ENCODE results near the gene FBN1. TPM values are rescaled to one million over a fixed set of nuclear protein-coding genes. Genes with fewer than 3 reads are reported as not detected.
A peak's percentile ranks its signal among the peaks of the same experiment; 100 is the strongest.

Gene FBN1
- total RNA-seq, 1 experiment from 2014 or later, result 18.1 TPM

GRCh38 chr15:48652510-48653076 is 7.1 kb upstream of the FBN1 start:
- no peak for DNase-seq (ENCODE audit: low spot score)

GRCh38 chr15:48650931-48651330 is 5.4 kb upstream of the FBN1 start:
- DNase-seq (ENCODE audit: low spot score), result no peak

- no peak for DNase-seq (ENCODE audit: low spot score)
These were observed 2.5 kb upstream of the FBN1 start for GRCh38 chr15:48647962-48648361.

GRCh38 chr15:48646331-48646730 is 822 bp upstream of the FBN1 start:
- no peak for DNase-seq (ENCODE audit: low spot score)

- peak; percentile 22 for DNase-seq (ENCODE audit: low spot score)
These were observed 517 bp downstream of the FBN1 start for GRCh38 chr15:48644827-48645557.

GRCh38 chr15:48644467-48644826 is 1.1 kb downstream of the FBN1 start:
- no peak for DNase-seq (ENCODE audit: low spot score)

- DNase-seq (ENCODE audit: low spot score), result no peak
These were observed 1.6 kb downstream of the FBN1 start for GRCh38 chr15:48643776-48644466.

- DNase-seq (ENCODE audit: low spot score), result no peak
These were observed 2.3 kb downstream of the FBN1 start for GRCh38 chr15:48643206-48643605.

GRCh38 chr15:48642795-48643194 is 2.7 kb downstream of the FBN1 start:
- no peak for DNase-seq (ENCODE audit: low spot score)

GRCh38 chr15:48641416-48641815 is 4.1 kb downstream of the FBN1 start:
- DNase-seq (ENCODE audit: low spot score), result peak; percentile 43

- DNase-seq (ENCODE audit: low spot score), result no peak
These were observed 6.5 kb downstream of the FBN1 start for GRCh38 chr15:48638963-48639362.

GRCh38 chr15:48637639-48638038 is 7.9 kb downstream of the FBN1 start:
- no peak for DNase-seq (ENCODE audit: low spot score)

GRCh38 chr15:48636511-48636910 is 9.0 kb downstream of the FBN1 start:
- no peak for DNase-seq (ENCODE audit: low spot score)

- no peak for DNase-seq (ENCODE audit: low spot score)
These were observed 10.6 kb downstream of the FBN1 start for GRCh38 chr15:48634893-48635292.

GRCh38 chr15:48634096-48634495 is 11.4 kb downstream of the FBN1 start:
- no peak for DNase-seq (ENCODE audit: low spot score)

- DNase-seq (ENCODE audit: low spot score), result no peak
These were observed 12.9 kb downstream of the FBN1 start for GRCh38 chr15:48632651-48633050.

- DNase-seq (ENCODE audit: low spot score), result no peak
These were observed 14.2 kb downstream of the FBN1 start for GRCh38 chr15:48631176-48631770.

- DNase-seq (ENCODE audit: low spot score), result no peak
These were observed 15.3 kb downstream of the FBN1 start for GRCh38 chr15:48630245-48630644.

GRCh38 chr15:48628832-48629231 is 16.7 kb downstream of the FBN1 start:
- DNase-seq (ENCODE audit: low spot score), result no peak

- DNase-seq (ENCODE audit: low spot score), result no peak
These were observed 18.1 kb downstream of the FBN1 start for GRCh38 chr15:48627260-48627940.

- no peak for DNase-seq (ENCODE audit: low spot score)
These were observed 20.4 kb downstream of the FBN1 start for GRCh38 chr15:48625126-48625525.

GRCh38 chr15:48624700-48625099 is 20.8 kb downstream of the FBN1 start:
- no peak for DNase-seq (ENCODE audit: low spot score)

Data from H4 (cell line).